Measurements from ENCODE around the gene YIPF4.
"Not testable (repeated sequence)": the region's sequence is repeated elsewhere in the genome, so short reads cannot be mapped to it uniquely, and the experiment has no call there.

YIPF4 gene

GRCh38 chr2:32277674-32278477 lies at the start of gene YIPF4:
YIPF4 (plus strand) TSS chr2:32277904; CDS start chr2:32278156, 252 bp downstream.
- peak; percentile 93 for DNase-seq (ENCODE audit: low read depth)

- DNase-seq (ENCODE audit: low read depth), result no peak
These were observed 49.5 kb upstream of the YIPF4 start for GRCh38 chr2:32228181-32228580.

- DNase-seq (ENCODE audit: low read depth), result no peak
These were observed 48.1 kb upstream of the YIPF4 start for GRCh38 chr2:32229635-32230034.

- no peak for DNase-seq (ENCODE audit: low read depth)
These were observed 45.7 kb upstream of the YIPF4 start for GRCh38 chr2:32231959-32232358.

- no peak for DNase-seq (ENCODE audit: low read depth)
These were observed 42.4 kb upstream of the YIPF4 start for GRCh38 chr2:32235315-32235714.

GRCh38 chr2:32237488-32237887 lies 40.2 kb upstream of the YIPF4 start:
- DNase-seq (ENCODE audit: low read depth), result no peak

GRCh38 chr2:32237996-32238395 lies 39.7 kb upstream of the YIPF4 start:
- DNase-seq (ENCODE audit: low read depth), result no peak

- no peak for DNase-seq (ENCODE audit: low read depth)
These were observed 35.4 kb upstream of the YIPF4 start for GRCh38 chr2:32242331-32242730.

- DNase-seq (ENCODE audit: low read depth), result no peak
These were observed 30.8 kb upstream of the YIPF4 start for GRCh38 chr2:32246911-32247310.

- no peak for DNase-seq (ENCODE audit: low read depth)
These were observed 29.4 kb upstream of the YIPF4 start for GRCh38 chr2:32248299-32248698.

- DNase-seq (ENCODE audit: low read depth), result no peak
These were observed 27.9 kb upstream of the YIPF4 start for GRCh38 chr2:32249731-32250236.

GRCh38 chr2:32250290-32250689 lies 27.4 kb upstream of the YIPF4 start:
- no peak for DNase-seq (ENCODE audit: low read depth)

GRCh38 chr2:32258242-32258641 lies 19.5 kb upstream of the YIPF4 start:
- no peak for DNase-seq (ENCODE audit: low read depth)

- no peak for DNase-seq (ENCODE audit: low read depth)
These were observed 17.3 kb upstream of the YIPF4 start for GRCh38 chr2:32260376-32260775.

GRCh38 chr2:32262105-32262504 lies 15.6 kb upstream of the YIPF4 start:
- no peak for DNase-seq (ENCODE audit: low read depth)

GRCh38 chr2:32264422-32265105 lies 13.1 kb upstream of the YIPF4 start, which contains the start of gene NLRC4:
NLRC4 (minus strand) TSS chr2:32264886; CDS start chr2:32256775, 8,111 bp downstream.
- no peak for DNase-seq (ENCODE audit: low read depth)

- DNase-seq (ENCODE audit: low read depth), result peak; percentile 33
These were observed 6.6 kb upstream of the YIPF4 start for GRCh38 chr2:32271063-32271462.

- DNase-seq (ENCODE audit: low read depth), result peak; percentile 16
These were observed 5.4 kb upstream of the YIPF4 start for GRCh38 chr2:32272279-32272678.

- no peak for DNase-seq (ENCODE audit: low read depth)
These were observed 3.4 kb upstream of the YIPF4 start for GRCh38 chr2:32274289-32274688.

- DNase-seq (ENCODE audit: low read depth), result not testable (repeated sequence)
These were observed 1.9 kb upstream of the YIPF4 start for GRCh38 chr2:32275790-32276189.

GRCh38 chr2:32277363-32277673 lies 386 bp upstream of the YIPF4 start:
- no peak for DNase-seq (ENCODE audit: low read depth)

- no peak for DNase-seq (ENCODE audit: low read depth)
These were observed 762 bp downstream of the YIPF4 start for GRCh38 chr2:32278478-32278853.

- DNase-seq (ENCODE audit: low read depth), result peak; percentile 81
These were observed 6.6 kb downstream of the YIPF4 start for GRCh38 chr2:32284321-32284720.

All from ELR (cell line).